HepG2 (cell line): ENCODE measurements around the gene YPEL4. TPM values are rescaled to one million over a fixed set of nuclear protein-coding genes. Genes with fewer than 3 reads are reported as not detected.
A peak's percentile ranks its signal among the peaks of the same experiment; 100 is the strongest.

Source experiments
- HNF4G ChIP-seq, 2 experiments: sonication (generic) in 1 of 2; formaldehyde crosslinking in 1 of 2; IDR thresholded peaks; 2 replicates each; pipeline versions ENCODE4 v1.4.0 to v1.6.1; 2011 to 2020; ENCODE audit warnings: borderline replicate concordance in 2 of 2, low read depth in 2 of 2, mild to moderate bottlenecking in 2 of 2, low read length in 1 of 2, missing genetic modification reagents in 1 of 2, moderate library complexity in 1 of 2
- MAFK ChIP-seq, 2 experiments: IDR thresholded peaks in 1 of 2; conservative IDR thresholded peaks in 1 of 2; 2 replicates each; pipeline ENCODE4 v1.6.1; 2011; ENCODE audit warnings: improper control_type of control experiment in 2 of 2, low read length in 2 of 2
- MIER2 ChIP-seq: IDR thresholded peaks from 2 replicates; pipeline ENCODE4 v1.6.1; 2016; ENCODE audit warnings: missing biosample characterization, missing genetic modification reagents
- POLR2AphosphoS2 ChIP-seq: IDR thresholded peaks from 2 replicates; pipeline ENCODE4 v1.6.1; 2011; ENCODE audit warnings: low read depth, low read length, improper control_type of control experiment
- SMARCE1 ChIP-seq: fragments of 450-650 bp; IDR thresholded peaks from 2 replicates; pipeline ENCODE4 v1.6.1; 2017; ENCODE audit warnings: borderline replicate concordance
- ZFP1 ChIP-seq: IDR thresholded peaks from 2 replicates; pipeline ENCODE4 v1.6.1; 2016
- ZFP36L2 ChIP-seq: sonication (generic); formaldehyde crosslinking; IDR thresholded peaks from 2 replicates; pipeline ENCODE4 v1.4.0; 2020; ENCODE audit warnings: missing genetic modification reagents
- ZFP41 ChIP-seq: sonication (generic); formaldehyde crosslinking; IDR thresholded peaks from 2 replicates; pipeline ENCODE4 v1.4.0; 2020; ENCODE audit warnings: mild to moderate bottlenecking, missing genetic modification reagents, borderline replicate concordance
- ZNF251 ChIP-seq: sonication (generic); formaldehyde crosslinking; IDR thresholded peaks from 2 replicates; pipeline ENCODE4 v1.9.0; 2021; ENCODE audit warnings: mild to moderate bottlenecking, missing genetic modification reagents
- ZNF879 ChIP-seq: sonication (generic); formaldehyde crosslinking; IDR thresholded peaks from 2 replicates; pipeline ENCODE4 v1.8.1; 2023; ENCODE audit warnings: missing genetic modification reagents
- polyA plus RNA-seq, 8 experiments: library from polyadenylated mRNA; depleted of rRNA in 3 of 8; stranded (reverse) in 7 of 8; unstranded in 1 of 8; fragments of >200 nt; fragmentation: Illumina TruSeq in 4 of 8; extraction: Trizol in 4 of 8; gene quantifications; 2 replicates each; pipeline versions ENCODE4 v1.2.1 to v1.2.3, GENCODE V29; 2011 to 2016; ENCODE audit warnings: low read depth in 4 of 8, missing spikeins in 1 of 8, mixed read lengths in 1 of 8; ENCODE audit not compliant: insufficient read depth in 1 of 8
- total RNA-seq, 5 experiments: library from RNA; depleted of rRNA; stranded (reverse); fragments of >200 nt; fragmentation: Illumina TruSeq; extraction: Trizol; gene quantifications; 2 replicates each; pipeline ENCODE4 v1.2.3, GENCODE V29; 2016; ENCODE audit warnings: low read depth in 1 of 5
- TF ChIP-seq, protein P1 (sequence below): sonication (generic); formaldehyde crosslinking; IDR thresholded peaks from 2 replicates; pipeline ENCODE4 v1.4.0; 2020; ENCODE audit warnings: missing genetic modification reagents, borderline replicate concordance
- TF ChIP-seq, protein P2 (sequence below): sonication (generic); IDR thresholded peaks from 2 replicates; pipeline ENCODE4 v1.6.1; 2016; ENCODE audit warnings: low read depth, borderline replicate concordance
- TF ChIP-seq, protein P3 (sequence below): sonication (generic); formaldehyde crosslinking; IDR thresholded peaks from 2 replicates; pipeline ENCODE4 v1.5.0; 2020; ENCODE audit warnings: missing genetic modification reagents
- TF ChIP-seq, protein P4 (sequence below): sonication (generic); formaldehyde crosslinking; IDR thresholded peaks from one replicate; pipeline ENCODE4 v1.5.1; 2020; ENCODE audit warnings: mild to moderate bottlenecking, missing genetic modification reagents; ENCODE audit errors: not compliant biosample characterization

Gene YPEL4
- total and polyA plus RNA-seq, 2 of the 13 experiments (the other 11 are each of a cell fraction or from before 2014, with no cell fraction given) = 0.04 TPM; not detected in 1

DNA sequence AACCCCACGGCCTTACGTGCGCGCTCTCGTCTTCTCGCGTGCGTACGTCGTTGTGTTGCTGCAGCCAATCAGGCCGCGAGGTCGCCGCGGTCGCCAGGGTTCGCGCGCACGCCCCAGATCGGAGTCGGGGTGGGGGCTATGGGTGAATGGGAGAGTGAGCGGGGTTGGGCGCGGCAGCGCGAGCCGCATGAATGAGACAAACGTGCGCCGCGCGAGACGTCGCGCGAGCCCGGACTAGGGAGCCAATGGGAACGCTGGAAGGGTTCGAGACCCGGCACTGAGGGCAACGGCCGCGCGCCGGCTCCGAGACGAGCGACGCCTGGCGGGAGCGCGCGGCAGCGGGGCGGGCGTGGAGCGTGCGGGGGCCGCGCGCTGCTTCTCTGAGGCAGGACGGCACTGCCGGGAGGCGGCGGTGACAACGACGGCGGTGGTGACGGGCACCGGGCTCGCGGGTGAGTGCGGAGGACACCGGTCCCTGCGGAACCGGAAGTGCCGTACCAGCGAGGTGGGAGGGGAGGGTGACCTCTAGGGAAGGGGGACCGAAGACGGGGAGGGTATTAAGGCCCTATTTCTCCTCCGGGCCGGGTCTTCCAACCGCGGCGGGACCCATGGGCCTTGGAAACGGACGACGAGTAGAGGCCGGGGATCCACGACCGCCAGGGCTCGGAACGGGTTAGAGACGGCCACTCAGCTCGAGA lies 18.2 kb upstream of the YPEL4 start, which contains the start of gene ZDHHC5 (continued):
- TF ChIP-seq, protein P1, sequence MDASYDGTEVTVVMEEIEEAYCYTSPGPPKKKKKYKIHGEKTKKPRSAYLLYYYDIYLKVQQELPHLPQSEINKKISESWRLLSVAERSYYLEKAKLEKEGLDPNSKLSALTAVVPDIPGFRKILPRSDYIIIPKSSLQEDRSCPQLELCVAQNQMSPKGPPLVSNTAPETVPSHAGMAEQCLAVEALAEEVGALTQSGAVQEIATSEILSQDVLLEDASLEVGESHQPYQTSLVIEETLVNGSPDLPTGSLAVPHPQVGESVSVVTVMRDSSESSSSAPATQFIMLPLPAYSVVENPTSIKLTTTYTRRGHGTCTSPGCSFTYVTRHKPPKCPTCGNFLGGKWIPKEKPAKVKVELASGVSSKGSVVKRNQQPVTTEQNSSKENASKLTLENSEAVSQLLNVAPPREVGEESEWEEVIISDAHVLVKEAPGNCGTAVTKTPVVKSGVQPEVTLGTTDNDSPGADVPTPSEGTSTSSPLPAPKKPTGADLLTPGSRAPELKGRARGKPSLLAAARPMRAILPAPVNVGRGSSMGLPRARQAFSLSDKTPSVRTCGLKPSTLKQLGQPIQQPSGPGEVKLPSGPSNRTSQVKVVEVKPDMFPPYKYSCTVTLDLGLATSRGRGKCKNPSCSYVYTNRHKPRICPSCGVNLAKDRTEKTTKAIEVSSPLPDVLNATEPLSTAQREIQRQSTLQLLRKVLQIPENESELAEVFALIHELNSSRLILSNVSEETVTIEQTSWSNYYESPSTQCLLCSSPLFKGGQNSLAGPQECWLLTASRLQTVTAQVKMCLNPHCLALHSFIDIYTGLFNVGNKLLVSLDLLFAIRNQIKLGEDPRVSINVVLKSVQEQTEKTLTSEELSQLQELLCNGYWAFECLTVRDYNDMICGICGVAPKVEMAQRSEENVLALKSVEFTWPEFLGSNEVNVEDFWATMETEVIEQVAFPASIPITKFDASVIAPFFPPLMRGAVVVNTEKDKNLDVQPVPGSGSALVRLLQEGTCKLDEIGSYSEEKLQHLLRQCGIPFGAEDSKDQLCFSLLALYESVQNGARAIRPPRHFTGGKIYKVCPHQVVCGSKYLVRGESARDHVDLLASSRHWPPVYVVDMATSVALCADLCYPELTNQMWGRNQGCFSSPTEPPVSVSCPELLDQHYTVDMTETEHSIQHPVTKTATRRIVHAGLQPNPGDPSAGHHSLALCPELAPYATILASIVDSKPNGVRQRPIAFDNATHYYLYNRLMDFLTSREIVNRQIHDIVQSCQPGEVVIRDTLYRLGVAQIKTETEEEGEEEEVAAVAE = peak; percentile 40; the same call in 1 of the 2 replicates
- TF ChIP-seq ZFP1 (CRISPR knock-in tag) (no peak), ZFP36L2 (CRISPR knock-in tag) (no peak), MIER2 (no peak), SMARCE1 (no peak), ZNF879 (CRISPR knock-in tag) (no peak), MAFK (conservative IDR thresholded peaks at IDR 0.05 in 1 of 2, IDR thresholded peaks at IDR 0.05 in 1 of 2; ENCODE audit: low read length in 2 of 2) (no peak), ZNF251 (CRISPR knock-in tag) (no peak), HNF4G (IDR thresholded peaks at IDR 0.05; ENCODE audit: borderline replicate concordance, low read depth, low read length) (no peak), HNF4G (CRISPR knock-in tag; IDR thresholded peaks at IDR 0.05; ENCODE audit: borderline replicate concordance, low read depth) (no peak), ZFP41 (no peak), POLR2AphosphoS2 (no peak)
- TF ChIP-seq, protein P2, sequence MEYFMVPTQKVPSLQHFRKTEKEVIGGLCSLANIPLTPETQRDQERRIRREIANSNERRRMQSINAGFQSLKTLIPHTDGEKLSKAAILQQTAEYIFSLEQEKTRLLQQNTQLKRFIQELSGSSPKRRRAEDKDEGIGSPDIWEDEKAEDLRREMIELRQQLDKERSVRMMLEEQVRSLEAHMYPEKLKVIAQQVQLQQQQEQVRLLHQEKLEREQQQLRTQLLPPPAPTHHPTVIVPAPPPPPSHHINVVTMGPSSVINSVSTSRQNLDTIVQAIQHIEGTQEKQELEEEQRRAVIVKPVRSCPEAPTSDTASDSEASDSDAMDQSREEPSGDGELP = 0 out of 2 replicates have a peak, but pooled peaks have one; percentile 8
- TF ChIP-seq, protein P3, sequence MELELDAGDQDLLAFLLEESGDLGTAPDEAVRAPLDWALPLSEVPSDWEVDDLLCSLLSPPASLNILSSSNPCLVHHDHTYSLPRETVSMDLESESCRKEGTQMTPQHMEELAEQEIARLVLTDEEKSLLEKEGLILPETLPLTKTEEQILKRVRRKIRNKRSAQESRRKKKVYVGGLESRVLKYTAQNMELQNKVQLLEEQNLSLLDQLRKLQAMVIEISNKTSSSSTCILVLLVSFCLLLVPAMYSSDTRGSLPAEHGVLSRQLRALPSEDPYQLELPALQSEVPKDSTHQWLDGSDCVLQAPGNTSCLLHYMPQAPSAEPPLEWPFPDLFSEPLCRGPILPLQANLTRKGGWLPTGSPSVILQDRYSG (CRISPR knock-in tag) = no peak
- TF ChIP-seq, protein P4, sequence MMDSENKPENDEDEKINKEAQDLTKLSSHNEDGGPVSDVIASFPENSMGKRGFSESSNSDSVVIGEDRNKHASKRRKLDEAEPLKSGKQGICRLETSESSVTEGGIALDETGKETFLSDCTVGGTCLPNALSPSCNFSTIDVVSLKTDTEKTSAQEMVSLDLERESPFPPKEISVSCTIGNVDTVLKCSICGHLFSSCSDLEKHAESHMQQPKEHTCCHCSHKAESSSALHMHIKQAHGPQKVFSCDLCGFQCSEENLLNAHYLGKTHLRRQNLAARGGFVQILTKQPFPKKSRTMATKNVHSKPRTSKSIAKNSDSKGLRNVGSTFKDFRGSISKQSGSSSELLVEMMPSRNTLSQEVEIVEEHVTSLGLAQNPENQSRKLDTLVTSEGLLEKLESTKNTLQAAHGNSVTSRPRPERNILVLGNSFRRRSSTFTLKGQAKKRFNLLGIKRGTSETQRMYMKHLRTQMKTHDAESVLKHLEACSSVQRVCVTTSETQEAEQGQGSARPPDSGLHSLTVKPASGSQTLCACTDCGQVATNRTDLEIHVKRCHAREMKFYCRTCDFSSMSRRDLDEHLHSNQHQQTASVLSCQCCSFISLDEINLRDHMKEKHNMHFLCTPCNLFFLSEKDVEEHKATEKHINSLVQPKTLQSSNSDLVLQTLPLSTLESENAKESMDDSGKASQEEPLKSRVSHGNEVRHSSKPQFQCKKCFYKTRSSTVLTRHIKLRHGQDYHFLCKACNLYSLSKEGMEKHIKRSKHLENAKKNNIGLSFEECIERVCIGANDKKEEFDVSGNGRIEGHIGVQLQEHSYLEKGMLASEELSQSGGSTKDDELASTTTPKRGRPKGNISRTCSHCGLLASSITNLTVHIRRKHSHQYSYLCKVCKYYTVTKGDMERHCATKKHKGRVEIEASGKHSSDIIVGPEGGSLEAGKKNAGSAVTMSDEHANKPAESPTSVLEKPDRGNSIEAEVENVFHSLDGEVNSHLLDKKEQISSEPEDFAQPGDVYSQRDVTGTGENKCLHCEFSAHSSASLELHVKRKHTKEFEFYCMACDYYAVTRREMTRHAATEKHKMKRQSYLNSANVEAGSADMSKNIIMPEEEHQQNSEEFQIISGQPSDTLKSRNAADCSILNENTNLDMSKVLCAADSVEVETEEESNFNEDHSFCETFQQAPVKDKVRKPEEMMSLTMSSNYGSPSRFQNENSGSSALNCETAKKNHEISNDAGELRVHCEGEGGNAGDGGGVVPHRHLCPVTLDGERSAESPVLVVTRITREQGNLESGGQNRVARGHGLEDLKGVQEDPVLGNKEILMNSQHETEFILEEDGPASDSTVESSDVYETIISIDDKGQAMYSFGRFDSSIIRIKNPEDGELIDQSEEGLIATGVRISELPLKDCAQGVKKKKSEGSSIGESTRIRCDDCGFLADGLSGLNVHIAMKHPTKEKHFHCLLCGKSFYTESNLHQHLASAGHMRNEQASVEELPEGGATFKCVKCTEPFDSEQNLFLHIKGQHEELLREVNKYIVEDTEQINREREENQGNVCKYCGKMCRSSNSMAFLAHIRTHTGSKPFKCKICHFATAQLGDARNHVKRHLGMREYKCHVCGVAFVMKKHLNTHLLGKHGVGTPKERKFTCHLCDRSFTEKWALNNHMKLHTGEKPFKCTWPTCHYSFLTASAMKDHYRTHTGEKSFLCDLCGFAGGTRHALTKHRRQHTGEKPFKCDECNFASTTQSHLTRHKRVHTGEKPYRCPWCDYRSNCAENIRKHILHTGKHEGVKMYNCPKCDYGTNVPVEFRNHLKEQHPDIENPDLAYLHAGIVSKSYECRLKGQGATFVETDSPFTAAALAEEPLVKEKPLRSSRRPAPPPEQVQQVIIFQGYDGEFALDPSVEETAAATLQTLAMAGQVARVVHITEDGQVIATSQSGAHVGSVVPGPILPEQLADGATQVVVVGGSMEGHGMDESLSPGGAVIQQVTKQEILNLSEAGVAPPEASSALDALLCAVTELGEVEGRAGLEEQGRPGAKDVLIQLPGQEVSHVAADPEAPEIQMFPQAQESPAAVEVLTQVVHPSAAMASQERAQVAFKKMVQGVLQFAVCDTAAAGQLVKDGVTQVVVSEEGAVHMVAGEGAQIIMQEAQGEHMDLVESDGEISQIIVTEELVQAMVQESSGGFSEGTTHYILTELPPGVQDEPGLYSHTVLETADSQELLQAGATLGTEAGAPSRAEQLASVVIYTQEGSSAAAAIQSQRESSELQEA = peak; percentile 80
